ENCODE measurements around the gene INAFM1. TPM values are rescaled to one million over a fixed set of nuclear protein-coding genes. Genes with fewer than 3 reads are reported as not detected.

INAFM1 gene
- total RNA-seq (2022; extraction: Qiagen RNA extraction; ENCODE audit: low read depth), result 5.0 to 10.3 TPM (median 9.9 TPM) in 5 replicates

GRCh38 chr19:47274071-47274890, at the start of gene INAFM1:
TSS of gene INAFM1 (plus strand) at chr19:47274885. CDS start at chr19:47274920, 35 bp downstream.

GRCh38 chr19:47230921-47231214, 43.8 kb upstream of the INAFM1 start, which contains the start of gene BBC3:
TSS of gene BBC3 (minus strand) at chr19:47231199. CDS start at chr19:47228431, 2,768 bp downstream.

GRCh38 chr19:47255879-47256692, 18.6 kb upstream of the INAFM1 start, which contains the start of gene CCDC9:
TSS of gene CCDC9 (plus strand) at chr19:47256525. CDS start at chr19:47258401, 1,876 bp downstream.

GRCh38 chr19:47309608-47310007, 34.9 kb downstream of the INAFM1 start, which contains the start of gene C5AR1:
TSS of gene C5AR1 (plus strand) at chr19:47309861. CDS start at chr19:47309896, 35 bp downstream.

Other genes with a start within 250 kb of the INAFM1 start
- 30.1 to 87.8 TPM (median 74.5 TPM) in 5 replicates for gene TMEM160, start 226.3 kb upstream of the INAFM1 start, total RNA-seq (2022; extraction: Qiagen RNA extraction; ENCODE audit: low read depth)
- 17.4 to 22.8 TPM (median 20.3 TPM) in 5 replicates for gene ZC3H4, start 161.1 kb upstream of the INAFM1 start, total RNA-seq (2022; extraction: Qiagen RNA extraction; ENCODE audit: low read depth)
- 197 to 234 TPM (median 214 TPM) in 5 replicates for gene SAE1, start 144.1 kb upstream of the INAFM1 start, total RNA-seq (2022; extraction: Qiagen RNA extraction; ENCODE audit: low read depth)
- 19.6 to 33.8 TPM (median 30.8 TPM) in 5 replicates for gene BBC3, start 43.7 kb upstream of the INAFM1 start, total RNA-seq (2022; extraction: Qiagen RNA extraction; ENCODE audit: low read depth)
- gene CCDC9, start 18.4 kb upstream of the INAFM1 start, total RNA-seq (2022; extraction: Qiagen RNA extraction; ENCODE audit: low read depth), result 22.8 to 25.2 TPM (median 24.8 TPM) in 5 replicates
- gene C5AR1, start 35.0 kb downstream of the INAFM1 start, total RNA-seq (2022; extraction: Qiagen RNA extraction; ENCODE audit: low read depth), result 0.85 to 2.0 TPM (median 1.6 TPM) in 5 replicates
- 0.52 to 1.2 TPM (median 0.86 TPM) in 5 replicates for gene C5AR2, start 57.3 kb downstream of the INAFM1 start, total RNA-seq (2022; extraction: Qiagen RNA extraction; ENCODE audit: low read depth)
- gene DHX34, start 74.4 kb downstream of the INAFM1 start, total RNA-seq (2022; extraction: Qiagen RNA extraction; ENCODE audit: low read depth), result 25.9 to 37.1 TPM (median 34.8 TPM) in 5 replicates
- 29.4 to 41.7 TPM (median 34.2 TPM) in 5 replicates for gene MEIS3, start 144.6 kb downstream of the INAFM1 start, total RNA-seq (2022; extraction: Qiagen RNA extraction; ENCODE audit: low read depth)
- gene SLC8A2, start 197.0 kb downstream of the INAFM1 start, total RNA-seq (2022; extraction: Qiagen RNA extraction; ENCODE audit: low read depth), result 0.15 to 0.48 TPM (median 0.22 TPM) in 5 replicates
- gene KPTN, start 209.3 kb downstream of the INAFM1 start, total RNA-seq (2022; extraction: Qiagen RNA extraction; ENCODE audit: low read depth), result 17.4 to 21.6 TPM (median 18.4 TPM) in 5 replicates
- 86.1 to 111 TPM (median 95.8 TPM) in 5 replicates for gene NAPA, start 240.2 kb downstream of the INAFM1 start, total RNA-seq (2022; extraction: Qiagen RNA extraction; ENCODE audit: low read depth)

Data from A549 treated with CpdA at 1 μM for 4 hours (cell line).